NCI-H82 (cell line): ENCODE measurements around the gene TXNDC15.
"Not testable (repeated sequence)": the region's sequence is repeated elsewhere in the genome, so short reads cannot be mapped to it uniquely, and the experiment has no call there.

ENCODE experiments used
- DNase-seq: peaks from one replicate; lab custom pipeline; 2025; lab: John Stamatoyannopoulos, UW

TXNDC15 gene

GRCh38 chr5:134878403-134878802, 4.2 kb downstream of the TXNDC15 start:
- DNase-seq: no peak

GRCh38 chr5:134879456-134879855, 5.3 kb downstream of the TXNDC15 start:
- DNase-seq: no peak

DNA sequence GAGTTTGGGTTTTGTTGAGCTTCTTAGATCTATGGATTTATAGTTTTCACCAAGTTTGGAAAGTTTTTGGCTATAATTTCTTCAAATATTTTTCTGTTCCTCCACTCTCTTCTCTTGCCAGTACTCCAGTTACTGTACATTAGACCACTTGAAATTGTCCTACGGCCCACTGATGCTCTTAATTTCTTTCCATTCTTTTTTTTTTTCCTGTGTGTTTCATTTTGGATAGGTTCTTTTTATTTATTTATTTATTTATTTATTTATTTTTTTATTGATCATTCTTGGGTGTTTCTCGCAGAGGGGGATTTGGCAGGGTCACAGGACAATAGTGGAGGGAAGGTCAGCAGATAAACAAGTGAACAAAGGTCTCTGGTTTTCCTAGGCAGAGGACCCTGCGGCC, 6.8 kb downstream of the TXNDC15 start:
- not testable (repeated sequence) for DNase-seq

DNA sequence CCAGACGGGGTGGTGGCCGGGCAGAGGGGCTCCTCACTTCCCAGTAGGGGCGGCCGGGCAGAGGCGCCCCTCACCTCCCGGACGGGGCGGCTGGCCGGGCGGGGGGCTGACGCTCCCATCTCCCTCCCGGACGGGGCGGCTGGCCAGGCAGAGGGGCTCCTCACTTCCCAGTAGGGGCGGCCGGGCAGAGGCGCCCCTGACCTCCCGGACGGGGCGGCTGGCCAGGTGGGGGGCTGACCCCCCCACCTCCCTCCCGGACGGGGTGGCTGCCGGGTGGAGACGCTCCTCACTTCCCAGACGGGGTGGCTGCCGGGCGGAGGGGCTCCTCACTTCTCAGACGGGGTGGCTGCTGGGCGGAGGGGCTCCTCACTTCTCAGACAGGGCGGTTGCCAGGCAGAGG, 7.5 kb downstream of the TXNDC15 start:
- DNase-seq: not testable (repeated sequence)

DNA sequence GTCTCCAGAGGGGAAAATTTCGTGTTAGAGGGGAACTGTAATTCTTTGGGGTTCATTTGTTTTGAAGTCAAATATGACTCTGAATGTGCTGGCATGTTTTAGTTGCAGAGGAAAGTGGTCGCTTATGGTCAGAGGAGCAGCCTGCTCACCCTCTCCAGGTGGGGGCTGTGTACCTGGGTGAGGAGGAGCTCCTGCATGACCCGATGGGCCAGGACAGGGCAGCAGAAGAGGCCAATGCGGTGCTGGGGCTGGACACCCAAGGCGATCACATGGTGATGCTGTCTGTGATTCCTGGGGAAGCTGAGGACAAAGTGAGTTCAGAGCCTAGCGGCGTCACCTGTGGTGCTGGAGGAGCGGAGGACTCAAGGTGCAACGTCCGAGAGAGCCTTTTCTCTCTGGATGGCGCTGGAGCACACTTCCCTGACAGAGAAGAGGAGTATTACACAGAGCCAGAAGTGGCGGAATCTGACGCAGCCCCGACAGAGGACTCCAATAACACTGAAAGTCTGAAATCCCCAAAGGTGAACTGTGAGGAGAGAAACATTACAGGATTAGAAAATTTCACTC, 13.5 kb downstream of the TXNDC15 start:
- no peak for DNase-seq

- no peak for DNase-seq
Measured at GRCh38 chr5:134889335-134889734, 15.2 kb downstream of the TXNDC15 start.

DNA sequence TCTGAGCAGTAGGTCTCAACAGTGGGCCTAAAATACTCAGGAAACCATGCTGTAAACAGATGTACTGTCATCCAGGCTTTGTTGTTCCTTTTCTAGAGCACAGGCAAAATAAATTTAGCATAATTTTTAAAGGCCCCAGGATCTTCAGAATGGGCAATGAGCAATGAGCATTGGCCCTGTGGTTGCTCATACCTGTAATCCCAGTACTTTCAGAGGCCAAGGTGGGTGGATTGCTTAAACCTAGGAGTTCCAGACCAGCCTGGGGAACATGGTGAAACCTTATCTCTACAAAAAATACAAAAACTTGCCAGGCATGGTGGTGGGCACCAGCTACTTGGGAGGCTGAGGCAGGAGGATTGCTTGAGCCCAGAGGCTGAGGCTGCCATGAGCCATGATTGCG, 17.3 kb downstream of the TXNDC15 start:
- no peak for DNase-seq

DNA sequence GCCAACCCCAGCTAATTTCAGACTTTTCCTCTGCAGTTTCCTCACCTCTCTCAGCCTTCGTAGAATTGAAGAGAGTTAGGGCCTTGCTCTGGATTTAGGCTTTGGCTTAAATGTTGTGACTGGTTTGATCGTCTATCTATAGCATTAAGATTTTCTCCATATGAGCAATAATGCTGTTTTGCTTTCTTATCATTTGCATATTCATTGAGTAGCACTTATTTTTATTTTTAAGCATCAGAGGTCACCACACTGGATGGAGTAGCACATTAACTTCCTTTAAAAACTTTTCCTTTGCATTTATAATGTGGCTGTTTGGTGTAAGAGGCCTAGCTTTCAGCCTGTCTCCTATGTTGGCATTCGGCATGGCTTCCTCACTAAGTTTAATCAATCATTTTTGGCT, 18.1 kb downstream of the TXNDC15 start:
- no peak for DNase-seq

- no peak for DNase-seq
Measured at GRCh38 chr5:134892926-134893325, 18.8 kb downstream of the TXNDC15 start.

GRCh38 chr5:134893748-134894505, 19.8 kb downstream of the TXNDC15 start:
- no peak for DNase-seq

DNA sequence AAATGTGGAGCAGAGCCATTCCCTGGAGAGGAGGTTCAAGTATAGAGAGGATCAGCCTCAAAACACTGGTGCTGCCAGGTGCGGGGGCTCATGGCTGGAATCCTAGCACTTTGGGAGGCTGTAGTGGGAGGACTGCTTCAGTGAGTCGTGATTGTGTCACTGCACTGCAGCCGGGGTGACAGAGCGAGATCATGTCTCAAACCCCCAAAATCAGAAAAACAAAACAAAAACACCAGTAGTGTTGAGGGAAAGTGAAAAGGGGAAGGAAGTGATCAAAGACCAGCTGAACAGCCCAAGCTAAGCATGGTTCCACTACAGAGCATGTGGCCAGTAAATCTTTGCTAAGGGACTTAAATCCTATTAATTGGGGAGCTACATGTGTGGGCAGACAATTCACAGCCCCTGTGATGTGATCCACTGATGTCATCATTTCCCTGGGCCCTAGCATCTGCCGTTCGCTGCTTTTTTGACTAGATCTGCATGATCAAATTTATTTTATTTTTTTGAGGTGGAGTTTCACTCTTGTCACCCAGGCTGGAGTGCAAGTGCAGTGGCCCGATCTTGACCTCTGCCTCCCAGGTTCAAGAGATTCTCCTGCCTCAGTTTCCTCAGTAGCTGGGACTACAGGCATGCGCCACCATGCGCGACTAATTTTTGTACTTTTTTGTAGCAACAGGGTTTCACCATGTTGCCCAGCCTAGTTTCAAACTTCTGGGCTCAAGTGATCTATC, 28.1 kb downstream of the TXNDC15 start:
- peak; percentile 84 for DNase-seq

DNA sequence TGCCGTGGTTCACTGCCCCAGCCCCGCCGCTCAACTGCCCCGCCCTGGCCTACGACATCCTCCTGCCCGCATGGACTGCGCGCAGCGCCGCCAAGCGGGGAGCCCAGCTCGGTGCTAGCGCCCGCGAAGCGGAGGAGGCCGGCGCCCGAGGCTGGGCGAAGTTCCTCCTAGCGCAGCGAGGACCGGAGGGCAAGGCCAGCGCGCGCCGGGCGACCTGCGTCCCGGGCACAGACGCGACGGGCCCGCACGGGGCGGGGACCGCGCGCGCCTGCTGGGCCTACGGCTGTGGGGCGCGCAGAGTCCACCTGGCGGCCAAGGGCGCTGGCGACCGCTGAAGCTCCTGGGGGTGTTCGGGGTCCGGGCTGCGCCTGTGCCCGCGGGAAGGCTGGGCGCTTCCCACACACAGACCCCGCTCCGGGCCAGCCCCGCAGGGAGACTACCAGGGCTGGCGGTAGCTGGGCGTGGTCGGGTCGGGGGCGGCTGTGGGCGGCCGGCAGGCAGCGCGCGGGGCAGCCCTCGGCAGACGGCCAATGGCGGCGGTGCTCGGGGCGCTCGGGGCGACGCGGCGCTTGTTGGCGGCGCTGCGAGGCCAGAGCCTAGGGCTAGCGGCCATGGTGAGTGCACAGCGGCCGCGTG, 30.6 kb downstream of the TXNDC15 start, which contains the start of gene PCBD2:
Gene PCBD2 (plus strand): TSS at position 522 of the 636 bp plus-strand sequence. CDS start 9 bp downstream, at position 531.
- peak; percentile 93 for DNase-seq

GRCh38 chr5:134905246-134905996, 31.2 kb downstream of the TXNDC15 start:
- peak; percentile 79 for DNase-seq

- DNase-seq: no peak
Measured at GRCh38 chr5:134906811-134907210, 32.6 kb downstream of the TXNDC15 start.

- DNase-seq: not testable (repeated sequence)
Measured at GRCh38 chr5:134910752-134911151, 36.6 kb downstream of the TXNDC15 start.

GRCh38 chr5:134911285-134912206, 37.4 kb downstream of the TXNDC15 start:
- DNase-seq: peak; percentile 89

- DNase-seq: no peak
Measured at GRCh38 chr5:134913254-134913653, 39.1 kb downstream of the TXNDC15 start.

GRCh38 chr5:134913795-134914194, 39.6 kb downstream of the TXNDC15 start:
- no peak for DNase-seq

- DNase-seq: no peak
Measured at GRCh38 chr5:134917070-134917815, 43.1 kb downstream of the TXNDC15 start.

DNA sequence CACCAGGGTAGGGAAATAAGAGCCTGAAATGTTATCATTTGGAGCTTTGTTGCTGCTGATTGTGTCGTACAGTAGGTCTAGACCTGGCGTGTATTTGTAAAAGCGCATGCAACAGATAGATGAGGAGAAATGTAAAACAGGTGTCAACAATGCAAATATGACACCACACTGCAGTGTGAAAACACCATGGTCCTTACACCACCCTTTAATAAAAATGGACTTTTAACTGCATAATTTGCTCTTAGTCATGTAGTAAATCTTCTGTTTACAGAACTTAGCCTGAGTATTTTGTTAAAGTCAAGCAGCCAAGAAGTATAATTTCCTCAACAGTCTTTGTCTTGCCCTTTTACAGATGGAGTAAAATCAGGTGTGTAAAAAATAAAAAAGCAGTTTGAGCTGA, 44.7 kb downstream of the TXNDC15 start:
- DNase-seq: no peak
